Fibroblast of skin of right biceps (primary cell): Measurements from ENCODE around the gene HLCS.

ENCODE experiments used
- DNase-seq: peaks from one replicate; pipeline ENCODE4 v3.0.0-alpha.2; 2013

The HLCS gene

GRCh38 chr21:36713746-36714145 lies 252.7 kb downstream of the HLCS start:
- no peak for DNase-seq

GRCh38 chr21:36710729-36711048 lies 255.8 kb downstream of the HLCS start:
- DNase-seq = no peak

- DNase-seq = no peak
Measured at GRCh38 chr21:36709868-36710728, 256.4 kb downstream of the HLCS start.

GRCh38 chr21:36709030-36709867 lies 257.2 kb downstream of the HLCS start:
- no peak for DNase-seq

- DNase-seq = no peak
Measured at GRCh38 chr21:36708286-36709029, 258.0 kb downstream of the HLCS start.

- no peak for DNase-seq
Measured at GRCh38 chr21:36707763-36708285, 258.6 kb downstream of the HLCS start.

- DNase-seq = peak; percentile 41
Measured at GRCh38 chr21:36706951-36707762, 259.3 kb downstream of the HLCS start.

GRCh38 chr21:36706482-36706852 lies 260.0 kb downstream of the HLCS start:
- DNase-seq = no peak

GRCh38 chr21:36705679-36706481 lies 260.6 kb downstream of the HLCS start:
- no peak for DNase-seq

GRCh38 chr21:36704958-36705678 lies 261.4 kb downstream of the HLCS start:
- no peak for DNase-seq

- no peak for DNase-seq
Measured at GRCh38 chr21:36704281-36704957, 262.1 kb downstream of the HLCS start.

- no peak for DNase-seq
Measured at GRCh38 chr21:36703626-36704280, 262.7 kb downstream of the HLCS start.

GRCh38 chr21:36703123-36703522 lies 263.3 kb downstream of the HLCS start:
- no peak for DNase-seq

- no peak for DNase-seq
Measured at GRCh38 chr21:36702622-36702968, 263.9 kb downstream of the HLCS start.

GRCh38 chr21:36701756-36702621 lies 264.5 kb downstream of the HLCS start:
- peak; percentile 43 for DNase-seq

- DNase-seq = no peak
Measured at GRCh38 chr21:36700971-36701755, 265.3 kb downstream of the HLCS start.
